GM21390 (cell line): ENCODE measurements around the gene MYO19.
A peak's percentile ranks its signal among the peaks of the same experiment; 100 is the strongest.

Experiments used
- ATAC-seq: cut with Tn5 transposase; IDR thresholded peaks from one replicate; pipeline ENCODE4 v1.9.1; 2021; ENCODE audit not compliant: unreplicated experiment

The MYO19 gene, protein sequence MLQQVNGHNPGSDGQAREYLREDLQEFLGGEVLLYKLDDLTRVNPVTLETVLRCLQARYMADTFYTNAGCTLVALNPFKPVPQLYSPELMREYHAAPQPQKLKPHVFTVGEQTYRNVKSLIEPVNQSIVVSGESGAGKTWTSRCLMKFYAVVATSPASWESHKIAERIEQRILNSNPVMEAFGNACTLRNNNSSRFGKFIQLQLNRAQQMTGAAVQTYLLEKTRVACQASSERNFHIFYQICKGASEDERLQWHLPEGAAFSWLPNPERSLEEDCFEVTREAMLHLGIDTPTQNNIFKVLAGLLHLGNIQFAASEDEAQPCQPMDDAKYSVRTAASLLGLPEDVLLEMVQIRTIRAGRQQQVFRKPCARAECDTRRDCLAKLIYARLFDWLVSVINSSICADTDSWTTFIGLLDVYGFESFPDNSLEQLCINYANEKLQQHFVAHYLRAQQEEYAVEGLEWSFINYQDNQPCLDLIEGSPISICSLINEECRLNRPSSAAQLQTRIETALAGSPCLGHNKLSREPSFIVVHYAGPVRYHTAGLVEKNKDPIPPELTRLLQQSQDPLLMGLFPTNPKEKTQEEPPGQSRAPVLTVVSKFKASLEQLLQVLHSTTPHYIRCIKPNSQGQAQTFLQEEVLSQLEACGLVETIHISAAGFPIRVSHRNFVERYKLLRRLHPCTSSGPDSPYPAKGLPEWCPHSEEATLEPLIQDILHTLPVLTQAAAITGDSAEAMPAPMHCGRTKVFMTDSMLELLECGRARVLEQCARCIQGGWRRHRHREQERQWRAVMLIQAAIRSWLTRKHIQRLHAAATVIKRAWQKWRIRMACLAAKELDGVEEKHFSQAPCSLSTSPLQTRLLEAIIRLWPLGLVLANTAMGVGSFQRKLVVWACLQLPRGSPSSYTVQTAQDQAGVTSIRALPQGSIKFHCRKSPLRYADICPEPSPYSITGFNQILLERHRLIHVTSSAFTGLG

DNA sequence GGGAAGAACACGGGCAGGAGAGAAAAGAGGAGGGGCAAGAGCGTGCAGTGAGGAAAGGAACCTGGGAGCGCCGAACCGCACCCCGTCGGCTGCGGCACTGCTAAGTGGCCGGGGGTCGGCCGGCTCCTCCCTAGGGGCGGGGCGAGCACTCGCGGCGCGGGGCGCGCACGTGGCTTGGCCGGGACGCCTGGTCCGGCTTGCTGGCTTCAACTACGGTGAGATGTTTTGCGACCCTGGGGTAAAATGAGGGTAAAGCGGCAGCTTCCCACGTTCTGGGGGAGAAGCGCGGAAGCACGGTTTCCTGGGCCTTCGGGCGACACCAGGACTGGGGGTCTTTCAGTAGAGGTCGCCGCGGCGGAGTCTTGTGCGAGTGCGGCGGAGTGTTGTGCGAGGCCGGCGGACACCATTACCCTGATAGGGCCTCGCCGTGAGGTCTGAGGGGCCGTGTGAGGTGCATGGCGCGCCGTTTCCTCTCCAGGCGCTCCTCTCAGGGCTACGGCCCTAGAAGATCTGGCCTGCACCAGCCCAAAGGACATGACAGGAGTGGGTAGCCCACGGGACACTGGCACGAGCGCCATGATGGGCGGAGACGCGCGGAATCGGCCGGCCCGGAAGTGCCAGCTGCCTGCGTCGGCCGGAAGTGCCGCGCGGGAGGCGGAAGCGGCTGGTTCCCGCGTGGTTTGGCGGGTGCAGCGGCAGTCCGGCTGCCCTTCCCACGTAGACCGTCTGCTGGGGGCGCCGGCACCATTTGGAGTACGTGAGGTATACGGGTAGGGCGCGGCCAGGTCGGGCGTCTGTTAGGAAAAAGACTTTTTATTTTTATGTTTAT lies at the start of gene MYO19, which contains the start of gene PIGW:
MYO19 (minus strand) TSS at position 29 of the 829 bp plus-strand sequence. CDS start 2,330 bp downstream, outside the sequence.
PIGW (plus strand) TSS at position 148 of the 829 bp plus-strand sequence. CDS start 2,115 bp downstream, outside the sequence.
- ATAC-seq, result peak; percentile 78

DNA sequence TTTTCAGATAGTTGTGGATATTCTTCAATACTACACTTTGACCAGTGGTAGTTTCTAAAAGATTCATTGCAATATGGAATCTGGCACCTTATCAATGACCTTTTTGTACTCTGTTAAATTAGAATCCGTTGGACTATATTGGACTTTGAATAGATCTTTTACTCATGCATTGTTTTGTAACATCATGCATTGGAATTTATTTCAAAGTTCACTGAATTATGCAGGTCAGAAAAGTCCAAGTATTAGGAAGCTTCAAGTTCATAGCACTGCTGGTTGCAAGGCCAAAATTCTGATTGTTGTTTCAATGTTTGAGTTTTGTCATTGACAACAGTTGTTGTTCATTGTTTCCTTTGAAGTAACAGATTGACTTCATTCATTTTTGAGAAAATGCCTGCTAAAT lies 49.1 kb upstream of the MYO19 start:
- no peak for ATAC-seq

DNA sequence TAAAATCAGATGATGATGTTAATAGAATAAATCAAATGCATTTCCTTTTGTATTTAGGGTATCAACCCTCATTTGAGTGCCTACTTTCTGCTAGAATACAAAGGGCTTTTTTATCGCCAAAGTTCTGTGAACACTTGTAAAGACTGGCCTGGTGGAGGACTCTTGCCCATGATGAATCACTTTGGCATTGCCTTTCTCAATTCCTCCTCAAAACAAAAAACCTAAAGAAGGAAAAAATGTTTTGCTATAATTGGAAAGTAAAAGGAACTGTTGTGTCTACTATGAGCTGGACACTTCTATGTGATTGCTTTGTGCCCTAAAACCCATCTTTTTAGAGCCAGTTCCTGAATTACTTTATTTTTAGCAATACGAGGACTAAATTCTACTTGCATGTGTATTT lies 44.0 kb upstream of the MYO19 start:
- ATAC-seq, result no peak

DNA sequence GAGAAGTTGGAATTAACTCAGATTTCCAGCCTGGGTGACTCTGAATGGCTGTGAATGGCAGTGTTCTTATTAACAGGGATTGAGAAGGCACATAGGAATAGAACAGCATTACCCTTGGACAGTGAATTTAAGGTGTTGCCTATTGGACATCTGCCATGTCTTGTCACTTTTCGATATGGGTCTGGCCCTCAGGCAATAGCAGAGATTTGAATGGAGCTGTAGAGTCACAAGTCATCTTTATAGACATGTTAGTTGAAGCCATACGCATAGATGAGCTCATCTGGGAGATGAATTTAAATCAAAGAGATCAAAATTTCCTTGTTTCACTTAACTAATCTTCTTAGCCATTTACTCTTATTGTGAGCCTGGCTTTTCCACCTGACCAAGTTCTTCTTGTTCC lies 42.1 kb upstream of the MYO19 start:
- no peak for ATAC-seq

DNA sequence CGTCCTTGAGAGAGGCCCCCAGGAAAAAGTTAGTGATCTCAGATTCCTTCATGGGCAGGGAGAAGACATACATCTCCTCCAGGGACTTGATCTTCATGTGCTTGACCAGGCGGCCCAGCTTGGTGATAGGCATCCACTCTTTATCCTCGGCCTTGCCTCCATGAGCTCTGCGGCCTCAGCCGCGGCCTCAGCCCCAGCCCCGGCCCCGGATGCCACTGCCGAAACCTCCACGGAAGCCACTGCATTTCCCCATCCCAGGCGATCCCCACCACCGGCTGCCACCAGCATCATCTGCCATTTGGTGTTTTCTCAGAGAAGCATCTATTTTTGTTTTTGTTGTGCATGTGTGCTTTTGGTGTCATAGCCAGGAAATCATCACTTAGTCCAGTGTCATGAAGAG lies 40.4 kb upstream of the MYO19 start:
- ATAC-seq, result no peak

DNA sequence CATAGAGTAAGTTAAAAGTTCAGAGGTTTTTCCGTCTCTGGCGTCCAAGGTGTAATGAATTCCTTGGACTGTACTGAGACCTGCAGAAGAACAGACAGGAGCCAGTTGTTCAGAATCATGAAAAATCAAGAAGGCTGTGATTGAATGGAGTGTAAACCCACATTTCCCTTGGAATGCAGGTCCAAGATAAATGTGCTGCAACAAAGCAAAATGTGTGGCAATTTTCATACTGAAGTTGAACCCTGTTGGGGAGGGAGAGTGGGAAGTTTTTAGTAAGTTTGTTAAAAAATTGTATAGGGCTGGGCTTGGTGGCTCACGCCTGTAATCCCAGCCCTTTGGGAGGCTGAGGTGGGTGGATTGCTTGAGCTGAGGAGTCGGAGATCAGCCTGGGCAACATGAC lies 31.4 kb upstream of the MYO19 start:
- ATAC-seq, result no peak

DNA sequence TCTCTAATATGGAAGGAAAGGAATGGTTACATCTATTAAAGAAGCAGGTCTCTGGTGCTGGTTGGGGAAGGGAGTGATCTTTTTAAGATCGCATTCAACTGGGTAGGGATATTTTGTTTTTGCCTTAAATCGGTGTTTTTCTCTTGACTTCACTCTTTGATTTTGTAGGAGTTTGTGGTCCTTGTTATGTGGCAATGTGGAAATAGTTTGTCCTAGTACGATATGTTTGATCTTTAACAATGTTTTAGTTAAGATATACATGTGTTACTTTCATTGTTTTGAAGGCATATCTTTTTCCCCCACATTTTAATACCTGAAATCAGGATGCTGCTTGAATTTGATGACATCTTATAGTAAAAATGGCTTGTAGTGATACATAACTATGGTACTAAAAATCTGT lies 18.8 kb upstream of the MYO19 start:
- no peak for ATAC-seq

DNA sequence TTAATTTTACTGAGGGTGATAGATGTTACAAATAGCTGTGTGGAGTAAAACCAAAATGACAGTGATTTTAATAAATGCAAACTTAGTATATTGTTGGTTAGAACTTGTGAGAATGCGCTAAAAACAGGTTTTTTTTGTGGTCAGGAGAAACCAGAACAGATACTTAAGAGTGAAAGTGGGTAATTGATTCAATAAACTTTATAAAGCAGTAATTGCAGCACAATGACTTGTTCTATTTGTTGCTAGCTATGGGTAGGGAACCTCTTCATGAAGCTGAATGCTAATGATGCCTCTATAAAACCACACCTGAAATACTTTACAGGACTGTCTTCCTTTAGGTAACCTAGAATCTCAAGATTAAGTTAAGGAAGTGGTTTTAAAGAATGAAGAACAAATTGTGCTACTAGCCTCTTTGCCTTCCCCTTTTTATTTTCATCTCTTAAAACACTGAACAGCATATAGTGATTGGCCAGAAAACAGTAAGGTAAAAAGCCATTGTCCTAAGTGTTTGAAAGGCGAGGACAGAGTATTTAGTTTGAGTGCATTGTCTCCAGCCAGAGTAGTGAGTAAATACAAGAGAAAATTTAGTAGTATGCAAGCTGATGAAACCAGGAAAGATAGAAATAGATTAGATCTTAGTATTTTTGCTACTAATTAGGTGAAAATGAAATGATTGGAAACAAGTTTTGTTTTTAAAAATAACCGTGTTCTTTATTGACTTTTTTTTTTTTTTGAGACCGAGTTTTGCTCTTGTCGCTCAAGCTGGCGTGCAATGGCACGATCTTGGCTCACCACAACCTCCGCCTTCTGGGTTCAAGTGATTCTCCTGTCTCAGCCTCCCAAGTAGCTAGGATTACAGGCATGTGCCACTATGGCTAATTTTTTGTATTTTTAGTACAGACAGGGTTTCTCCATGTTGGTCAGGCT lies 16.1 kb upstream of the MYO19 start:
- no peak for ATAC-seq

DNA sequence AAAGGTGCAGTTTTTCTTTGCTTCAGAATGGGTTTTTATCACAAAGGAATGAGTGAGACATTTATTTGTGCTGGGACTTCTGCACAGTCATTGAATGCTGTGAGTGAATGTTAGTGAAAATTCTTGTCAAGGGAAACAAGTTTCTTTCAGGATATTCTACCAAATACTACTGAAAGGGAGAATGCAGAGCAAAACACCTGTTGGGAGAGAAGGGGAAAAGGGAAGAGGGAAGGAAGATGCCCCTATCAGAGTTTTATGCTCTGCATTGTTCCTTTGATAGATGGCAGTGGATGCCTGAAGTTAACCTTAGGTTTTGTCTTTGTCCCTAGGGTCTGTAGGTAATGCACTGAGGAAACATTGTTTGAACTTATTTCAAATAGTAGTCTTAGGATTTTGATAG lies 13.1 kb upstream of the MYO19 start:
- ATAC-seq, result no peak

DNA sequence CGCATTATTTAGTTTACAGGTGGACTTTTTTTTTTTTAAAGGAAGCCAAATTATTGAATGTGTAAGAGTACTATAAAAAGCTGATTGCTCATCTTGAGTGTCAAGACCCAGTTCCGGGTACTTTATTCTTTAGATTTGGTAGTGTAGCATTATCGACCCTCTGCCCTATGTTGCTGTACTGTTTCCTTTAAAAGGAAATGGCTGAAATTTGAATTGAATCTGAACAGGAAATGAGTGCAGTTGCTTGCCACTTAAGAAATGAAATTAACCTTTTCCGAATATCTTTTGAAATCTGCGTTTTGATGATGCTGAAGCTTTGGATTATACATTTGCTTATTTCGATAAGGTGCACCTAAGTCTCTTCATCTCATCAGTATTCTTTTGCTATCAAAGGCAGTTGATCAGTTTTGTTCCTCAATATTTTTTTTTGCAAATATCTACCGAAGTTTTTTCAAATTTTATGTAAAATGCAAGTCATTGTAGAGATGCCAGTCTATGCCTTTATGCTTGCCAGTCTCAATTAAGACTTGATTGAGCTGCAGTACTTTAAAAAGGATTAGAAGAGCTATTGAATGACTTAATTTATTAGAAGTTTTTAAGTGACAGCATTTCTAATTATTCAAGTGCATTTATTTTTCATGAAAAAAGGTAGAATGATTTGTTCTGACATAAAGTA lies 11.9 kb upstream of the MYO19 start:
- no peak for ATAC-seq

DNA sequence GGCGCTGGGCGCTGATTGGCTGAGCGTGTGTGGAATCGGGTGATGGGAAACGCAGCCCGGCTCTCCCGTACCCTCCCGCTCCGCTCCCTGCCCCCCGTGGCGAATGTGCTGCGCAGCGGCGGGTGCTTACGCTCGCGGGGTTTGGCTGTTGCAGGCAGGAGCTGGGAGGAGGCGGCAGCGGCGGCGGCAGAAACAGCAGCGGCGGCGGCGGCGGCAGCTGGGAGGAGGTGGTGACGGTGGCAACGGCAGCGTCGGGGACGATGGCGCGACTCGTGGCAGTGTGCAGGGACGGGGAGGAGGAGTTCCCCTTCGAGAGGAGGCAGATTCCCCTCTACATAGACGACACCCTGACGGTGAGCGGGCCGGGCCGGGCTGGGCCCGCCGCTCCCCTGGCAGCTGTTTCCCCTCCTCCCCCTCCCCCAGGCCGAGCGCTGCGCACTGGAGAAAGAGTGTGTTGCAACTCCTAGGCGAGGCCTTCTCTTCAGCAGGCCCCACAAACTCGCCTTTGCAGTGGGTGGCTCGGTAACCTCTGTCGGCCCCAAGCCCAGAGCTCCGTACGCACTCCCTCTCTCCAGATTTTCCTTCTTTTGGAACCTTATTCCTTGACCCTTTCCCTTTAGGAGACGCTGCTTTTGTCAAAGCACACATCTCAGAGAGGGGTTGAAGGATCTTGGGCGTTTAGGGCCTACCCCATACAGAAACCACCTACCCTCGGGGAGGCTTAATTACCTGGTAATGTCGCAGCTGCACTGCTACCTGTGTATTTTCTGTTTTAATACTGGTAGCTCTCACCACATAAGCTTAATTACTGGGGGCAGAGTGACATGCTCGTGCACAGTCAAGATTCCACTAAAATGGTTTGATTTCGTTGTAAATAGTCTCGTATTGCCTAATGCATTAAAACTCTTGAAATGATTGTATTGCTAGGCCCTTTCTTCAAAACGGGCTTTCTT lies 11.1 kb upstream of the MYO19 start:
- ATAC-seq, result peak; percentile 53

DNA sequence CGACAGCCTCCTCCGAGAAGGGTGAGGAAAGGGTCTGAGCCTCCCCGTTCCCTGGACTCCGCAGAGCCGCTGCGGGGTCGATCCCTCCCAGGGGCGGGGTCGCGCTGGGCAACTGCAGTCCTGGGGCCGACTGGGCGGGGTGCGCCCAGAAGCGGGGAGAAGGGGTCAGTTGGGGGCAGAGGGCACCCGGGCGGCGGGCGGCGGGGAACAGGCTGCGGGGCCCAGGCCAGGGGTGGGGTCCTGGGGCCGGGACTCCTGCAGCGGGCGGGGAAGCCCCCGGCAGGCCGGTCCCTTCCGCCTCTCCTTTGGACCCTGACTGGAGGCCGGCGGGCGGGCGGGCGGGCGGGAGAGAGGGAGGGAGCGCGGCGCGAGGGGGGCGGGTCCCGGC lies 10.4 kb upstream of the MYO19 start:
- ATAC-seq, result peak; percentile 46

DNA sequence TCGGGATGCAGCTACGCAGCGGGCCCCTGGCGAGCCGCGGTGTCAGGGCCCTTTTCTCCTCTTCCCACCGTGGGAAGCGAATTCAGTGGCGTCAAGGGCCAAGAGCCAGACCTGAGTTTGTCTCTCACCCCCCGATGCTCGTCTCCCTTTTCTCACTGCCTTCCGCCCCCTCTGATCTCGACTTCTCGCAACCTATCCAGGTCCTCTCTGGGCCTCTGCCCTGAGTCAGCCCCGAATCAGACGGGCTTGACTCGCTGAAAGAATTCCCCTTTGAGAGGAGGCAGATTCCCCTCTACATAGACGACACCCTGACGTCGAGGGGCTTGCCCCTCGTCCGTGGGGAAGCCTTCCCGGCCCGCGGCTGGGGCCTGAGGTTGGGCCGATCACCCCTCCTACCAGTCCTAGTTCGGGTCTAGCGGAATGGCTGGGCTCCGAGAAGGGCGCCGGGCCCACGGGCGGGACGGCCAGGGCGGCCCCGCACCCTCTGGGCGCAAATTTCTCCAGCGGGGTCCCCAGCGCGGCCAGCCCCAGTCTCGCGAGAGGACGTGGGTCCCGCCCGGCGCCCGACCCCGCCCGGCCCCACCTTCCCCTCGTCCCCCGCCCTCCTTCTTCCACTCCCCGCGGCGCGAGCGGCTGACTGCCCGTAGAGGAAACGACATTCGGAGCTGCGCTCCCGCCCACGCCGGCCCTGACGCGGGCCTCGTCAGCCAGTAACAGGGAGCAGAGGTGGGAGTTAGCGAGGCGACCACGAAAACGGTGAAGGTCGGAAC lies 9.8 kb upstream of the MYO19 start, which contains the start of gene GGNBP2:
GGNBP2 (plus strand) TSS at position 613 of the 770 bp plus-strand sequence. CDS start 806 bp downstream, outside the sequence.
- ATAC-seq, result peak; percentile 53

DNA sequence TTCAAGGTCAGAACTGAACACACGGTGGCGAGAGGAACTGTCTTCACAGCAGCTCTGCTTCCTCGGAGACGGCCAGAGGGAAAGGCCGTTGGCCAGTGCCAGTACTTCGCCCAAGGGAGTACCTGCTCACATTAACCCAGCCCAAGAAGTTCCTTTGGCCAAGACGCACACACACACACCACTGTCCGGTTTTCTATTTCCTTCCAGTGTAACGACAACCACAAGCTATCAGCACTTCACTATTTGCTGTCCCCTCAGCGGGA lies 9.3 kb upstream of the MYO19 start:
- ATAC-seq, result no peak

DNA sequence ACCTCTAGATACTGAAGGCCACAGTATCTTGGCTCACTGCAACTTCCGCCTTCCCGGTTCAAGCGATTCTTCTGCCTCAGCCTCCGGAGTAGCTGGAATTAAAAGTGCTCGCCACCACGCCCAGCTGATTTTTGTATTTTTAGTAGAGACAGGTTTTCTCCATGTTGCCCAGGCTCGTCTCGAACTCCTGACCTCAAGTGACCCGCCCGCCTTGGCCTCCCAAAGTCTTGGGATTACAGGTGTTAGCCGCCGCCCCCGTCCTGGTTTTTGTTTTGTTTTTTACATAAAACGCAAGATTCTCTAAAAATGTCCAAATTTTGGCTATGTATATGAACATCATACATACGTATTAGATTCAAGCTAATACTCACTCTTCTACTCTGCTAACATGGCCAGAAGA lies 8.1 kb upstream of the MYO19 start:
- no peak for ATAC-seq

DNA sequence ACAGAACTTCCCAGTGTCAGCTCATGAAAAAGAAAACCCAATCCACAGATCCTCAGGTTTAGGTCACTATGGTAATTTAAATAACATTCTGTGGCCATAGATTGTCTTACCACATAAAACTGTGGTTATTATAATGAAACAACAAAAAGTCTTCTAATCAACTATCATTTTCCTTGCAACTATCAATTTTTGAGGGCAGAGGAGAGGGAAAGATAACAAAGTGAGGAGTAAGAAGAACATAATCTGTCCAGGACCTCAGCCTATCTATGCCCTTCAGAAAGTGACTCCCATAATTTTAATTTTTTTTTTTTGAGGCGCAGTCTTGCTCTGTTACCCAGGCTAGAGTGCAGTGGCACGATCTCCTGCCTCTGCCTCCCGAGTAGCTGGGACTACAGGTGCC lies 6.0 kb upstream of the MYO19 start:
- no peak for ATAC-seq

DNA sequence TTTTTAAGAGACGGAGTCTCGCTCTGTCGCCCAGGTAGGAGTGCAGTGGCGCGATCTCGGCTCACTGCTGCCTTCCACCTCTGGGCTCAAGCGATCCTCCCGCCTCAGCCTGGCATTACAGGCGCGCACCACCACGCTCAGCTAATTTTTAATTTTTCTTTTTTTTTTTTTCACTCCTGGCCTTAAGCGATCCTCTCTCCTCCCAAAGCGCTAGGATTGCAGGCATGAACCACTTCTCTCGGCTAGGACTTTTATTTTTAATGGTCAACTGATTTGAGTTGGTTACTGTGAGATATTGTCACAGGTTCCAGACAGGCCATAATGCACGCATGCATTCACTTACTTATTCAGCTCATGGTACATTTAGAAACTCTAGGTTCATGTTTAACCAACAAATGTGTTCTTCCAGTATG lies 1.0 kb upstream of the MYO19 start:
- ATAC-seq, result peak; percentile 9
